Activated CD4-positive, alpha-beta T cell treated with anti-CD3 and anti-CD28 coated beads, Interleukin-2, amount 50 U/mL, for 24 hours (primary cell): Measurements from ENCODE around the gene HMOX2.

Source experiments
- DNase-seq, 2 donors: peaks; one replicate each; pipeline ENCODE4 v3.0.0-alpha.2; 2020; ENCODE audit warnings: low read depth in 1 of 2, low spot score in 1 of 2

The HMOX2 gene

DNA sequence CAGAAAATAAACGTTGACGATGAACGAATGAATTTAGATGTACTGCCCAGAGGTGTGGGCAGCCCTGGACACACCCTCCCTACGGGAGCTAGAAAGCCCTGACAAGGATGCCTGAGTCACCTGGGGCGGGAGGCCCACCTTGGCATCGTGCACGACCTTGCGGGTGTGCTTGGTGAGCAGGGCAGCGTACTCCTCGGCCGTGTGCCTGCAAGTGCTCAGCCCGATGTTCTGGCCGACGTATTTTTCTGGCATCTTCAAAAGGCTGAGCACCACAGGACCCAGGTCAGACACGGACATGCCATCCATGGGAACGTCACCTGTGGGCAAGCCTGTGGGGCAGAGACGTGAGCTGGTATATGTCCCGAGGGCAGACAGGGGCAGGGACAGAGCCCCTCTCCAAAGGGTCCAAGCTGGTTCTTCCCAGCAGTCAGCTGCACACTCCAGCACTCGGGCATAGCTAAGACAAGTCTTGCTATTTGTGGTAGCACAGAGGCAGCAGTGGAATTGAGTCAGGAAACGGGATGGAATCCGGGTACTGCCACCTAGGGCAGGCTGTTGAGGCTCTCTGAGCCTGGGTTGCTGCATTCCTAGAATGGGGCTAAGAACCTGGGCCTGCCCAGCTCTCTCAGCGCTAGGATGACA, 12.6 kb upstream of the HMOX2 start:
- no peak for DNase-seq

DNA sequence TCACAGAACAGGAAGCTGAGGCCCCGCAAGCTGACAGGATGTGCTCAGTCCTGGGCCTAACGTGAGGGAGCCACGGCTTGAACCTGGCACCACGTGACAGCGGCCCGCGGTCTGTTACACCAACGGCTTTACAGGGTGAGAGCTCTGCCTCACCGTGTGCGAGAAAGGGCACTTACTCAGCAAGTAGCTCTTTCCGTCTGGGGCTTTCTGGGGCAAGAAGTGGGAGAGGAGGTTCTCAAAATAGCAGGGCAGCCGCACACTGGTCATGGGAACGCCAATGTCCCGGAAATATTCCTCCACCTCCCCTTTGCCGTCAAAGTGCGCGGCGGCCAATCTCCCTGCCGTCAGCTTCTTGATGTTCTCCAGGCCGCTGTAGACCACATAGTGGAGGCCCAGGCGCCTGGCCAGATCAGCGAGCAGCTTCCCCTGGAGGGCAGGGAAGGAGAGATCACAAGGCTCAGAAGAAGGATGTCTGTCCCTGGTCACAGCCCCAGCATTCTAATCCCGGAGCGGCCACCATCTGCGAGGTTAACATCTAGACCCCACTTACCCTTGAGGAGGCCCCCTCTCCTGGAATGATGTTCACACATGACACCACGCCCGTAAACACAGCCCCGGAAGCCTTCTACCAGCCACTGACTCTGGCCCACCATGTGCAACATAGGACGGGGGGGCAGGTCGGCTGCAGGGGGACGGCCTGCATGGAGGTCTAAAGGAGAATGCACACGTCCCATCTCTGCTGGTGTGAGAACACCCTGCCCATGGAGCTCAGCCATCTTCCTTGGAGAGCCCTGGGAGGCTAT, 10.0 kb upstream of the HMOX2 start:
- DNase-seq, result peak in 1 of 2 donors; percentile 21

DNA sequence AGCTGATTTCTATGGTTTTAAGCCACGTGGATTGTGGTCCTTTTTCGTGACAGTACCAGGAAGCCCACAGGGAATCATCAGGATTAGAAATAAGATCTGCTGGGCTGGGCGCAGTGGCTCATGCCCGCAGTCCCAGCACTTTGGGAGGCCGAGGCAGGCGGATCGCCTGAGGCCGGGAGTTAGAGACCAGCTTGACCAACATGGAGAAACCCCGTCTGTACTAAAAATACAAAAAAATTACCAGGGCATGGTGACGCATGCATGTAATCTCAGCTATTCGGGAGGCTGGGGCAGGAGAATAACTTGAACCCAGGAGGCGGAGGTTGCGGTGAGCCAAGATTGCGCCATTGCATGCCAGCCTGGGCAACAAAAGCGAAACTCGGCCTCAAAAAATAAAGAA, 8.3 kb upstream of the HMOX2 start:
- DNase-seq, result no peak

DNA sequence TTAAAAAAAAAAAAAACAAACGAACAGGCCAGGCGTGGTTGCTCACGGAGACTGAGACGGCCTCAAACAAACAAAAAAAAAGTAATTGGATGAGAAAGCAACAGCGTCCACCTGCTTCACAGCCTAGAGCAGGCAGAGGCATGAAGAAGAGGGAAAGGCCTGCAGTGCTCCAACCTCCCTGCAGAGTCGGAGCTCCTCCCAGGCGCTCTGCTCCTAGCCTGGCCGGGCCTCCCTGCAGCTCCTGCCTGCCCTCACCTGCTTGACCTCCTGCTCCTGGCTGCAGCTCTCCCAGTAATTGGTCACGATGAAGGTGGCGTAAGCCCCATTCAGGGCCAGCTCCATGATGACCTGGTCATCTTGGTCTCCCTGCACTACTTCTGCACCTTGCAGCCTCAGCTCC, 7.2 kb upstream of the HMOX2 start:
- DNase-seq, result no peak

DNA sequence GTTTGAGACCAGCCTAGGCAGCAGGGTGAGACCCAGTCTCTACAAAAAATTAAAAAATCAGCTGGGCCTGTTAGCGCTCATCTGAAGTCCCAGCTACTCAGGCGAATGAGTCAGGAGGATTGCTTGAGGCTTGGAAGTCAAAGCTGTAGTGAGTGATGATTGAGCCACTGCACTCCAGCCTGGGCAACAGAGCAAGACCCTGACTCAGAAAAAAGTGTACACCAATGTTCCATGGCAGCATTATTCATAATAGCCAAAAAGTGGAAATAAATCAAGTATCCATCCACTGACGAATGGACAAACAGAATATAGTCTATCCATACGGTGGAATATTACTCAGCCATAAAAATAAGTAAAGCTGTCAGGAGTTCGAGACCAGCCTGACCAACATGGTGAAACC, 4.3 kb upstream of the HMOX2 start:
- DNase-seq, result no peak

DNA sequence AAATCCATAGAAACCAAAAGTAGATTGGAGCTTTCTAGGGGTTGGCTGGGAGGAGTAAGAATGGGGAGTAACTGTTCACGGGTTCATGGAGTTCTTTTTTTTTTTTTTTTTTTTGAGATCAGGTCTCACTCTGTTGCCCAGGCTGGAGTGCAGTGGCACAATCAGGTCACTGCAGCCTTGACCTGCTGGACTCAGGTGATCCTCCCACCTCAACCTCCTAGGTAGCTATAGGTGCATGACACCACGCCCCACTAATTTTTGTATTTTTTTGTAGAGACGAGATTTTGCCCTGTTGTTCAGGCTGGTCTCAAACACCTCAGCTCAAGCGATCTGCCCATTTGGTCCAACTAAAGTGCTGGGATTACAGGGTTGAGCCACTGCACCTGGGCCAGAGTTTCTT, 3.3 kb upstream of the HMOX2 start:
- DNase-seq, result no peak

DNA sequence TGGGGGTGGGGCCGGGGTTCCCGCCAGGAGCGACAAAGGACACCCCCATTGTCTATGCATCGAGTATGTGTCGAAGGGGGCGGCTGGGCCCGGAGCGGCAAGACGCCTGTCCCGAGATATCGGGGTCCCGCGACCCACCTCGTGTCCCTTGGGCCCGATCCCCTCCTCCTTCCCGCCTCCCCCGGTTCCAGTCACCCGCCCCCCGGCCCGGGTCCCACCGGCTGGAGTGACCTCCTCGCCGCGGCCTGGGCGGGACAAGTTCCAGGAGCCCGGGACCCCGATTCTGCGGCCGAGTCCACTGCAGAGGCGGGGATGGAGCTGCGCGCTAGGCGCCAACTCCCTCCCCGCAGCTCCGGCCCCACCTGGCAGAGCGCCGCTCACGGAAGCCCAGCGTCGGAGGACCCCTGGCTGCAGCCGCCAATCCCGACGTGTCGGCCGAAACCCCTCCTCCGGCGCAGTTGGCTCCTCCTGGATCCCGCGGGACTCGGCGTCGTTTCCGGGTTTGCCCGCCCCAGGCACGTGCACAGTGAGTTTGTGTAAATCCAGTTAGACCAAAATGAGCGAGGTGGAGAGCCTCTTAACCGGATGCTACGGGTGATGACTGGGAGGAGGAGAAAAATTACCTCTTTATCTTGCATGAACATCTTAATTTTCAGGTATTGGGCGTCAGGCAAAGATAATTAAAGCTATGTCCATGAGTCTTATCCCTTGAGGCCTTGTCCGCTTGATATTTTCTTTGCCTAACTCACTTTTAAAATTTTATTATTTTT, 1.8 kb upstream of the HMOX2 start, which contains the start of gene NMRAL1:
TSS of gene NMRAL1 (minus strand) at position 434 of the 770 bp plus-strand sequence. CDS start 493 bp downstream, outside the sequence.
- DNase-seq, result peak; percentile 63 to 84

DNA sequence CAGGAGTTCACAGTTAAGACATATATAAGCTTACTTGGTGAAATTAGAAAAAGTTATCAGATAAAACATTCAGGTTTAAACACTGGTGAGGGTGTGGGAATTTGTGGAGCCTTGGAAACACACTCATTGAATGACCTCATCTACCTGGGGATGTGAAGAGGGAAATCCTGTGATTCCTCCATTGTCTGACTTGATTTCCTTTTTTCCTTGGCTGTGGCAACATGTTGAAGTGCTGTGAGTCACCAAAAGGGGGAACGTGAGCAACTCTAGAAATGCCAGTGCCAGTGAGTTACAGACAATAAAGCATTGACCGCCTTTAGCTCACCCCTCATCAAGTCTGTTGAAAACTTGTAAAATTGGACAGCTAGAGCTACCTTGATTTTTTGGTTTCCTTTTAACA, 1.8 kb downstream of the HMOX2 start:
- no peak for DNase-seq

DNA sequence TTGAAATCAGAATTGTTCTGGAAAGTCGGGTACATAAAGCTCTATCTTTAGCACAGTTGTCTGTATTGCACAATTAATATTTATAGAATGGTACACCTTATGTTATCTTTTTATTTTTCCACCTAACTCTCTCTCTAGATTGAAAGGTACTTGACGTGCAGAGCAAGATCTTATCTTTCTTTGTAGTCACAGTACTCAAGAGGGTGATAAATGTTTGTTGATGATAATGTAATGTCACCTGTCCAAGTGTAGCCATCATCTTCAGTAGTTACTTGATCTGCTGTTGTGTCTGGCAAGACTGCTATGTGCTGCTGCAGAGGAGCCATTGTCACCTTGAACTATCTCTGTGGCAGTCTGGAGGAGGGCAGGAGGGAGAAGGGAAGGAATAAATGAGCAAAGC, 5.3 kb downstream of the HMOX2 start:
- no peak for DNase-seq

DNA sequence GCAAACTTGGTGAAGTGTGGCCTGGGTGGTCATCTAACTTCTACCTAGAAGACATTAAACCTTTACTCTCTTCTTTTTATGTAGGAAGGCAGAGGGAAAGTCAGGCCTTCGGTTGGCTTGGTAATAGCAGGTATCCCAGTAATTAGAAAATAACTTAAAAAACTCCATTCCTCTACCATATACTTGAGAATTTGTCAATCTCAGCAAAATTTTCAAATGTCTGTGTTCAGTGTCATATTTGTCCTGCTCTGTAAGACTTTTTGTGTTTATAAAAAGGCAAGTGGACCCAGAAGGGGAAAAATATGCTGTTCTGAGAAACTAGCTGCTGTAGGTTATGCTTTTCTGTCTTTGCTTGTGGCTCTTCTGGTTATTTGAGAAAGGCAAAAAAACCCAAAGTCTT, 5.8 kb downstream of the HMOX2 start:
- no peak for DNase-seq

DNA sequence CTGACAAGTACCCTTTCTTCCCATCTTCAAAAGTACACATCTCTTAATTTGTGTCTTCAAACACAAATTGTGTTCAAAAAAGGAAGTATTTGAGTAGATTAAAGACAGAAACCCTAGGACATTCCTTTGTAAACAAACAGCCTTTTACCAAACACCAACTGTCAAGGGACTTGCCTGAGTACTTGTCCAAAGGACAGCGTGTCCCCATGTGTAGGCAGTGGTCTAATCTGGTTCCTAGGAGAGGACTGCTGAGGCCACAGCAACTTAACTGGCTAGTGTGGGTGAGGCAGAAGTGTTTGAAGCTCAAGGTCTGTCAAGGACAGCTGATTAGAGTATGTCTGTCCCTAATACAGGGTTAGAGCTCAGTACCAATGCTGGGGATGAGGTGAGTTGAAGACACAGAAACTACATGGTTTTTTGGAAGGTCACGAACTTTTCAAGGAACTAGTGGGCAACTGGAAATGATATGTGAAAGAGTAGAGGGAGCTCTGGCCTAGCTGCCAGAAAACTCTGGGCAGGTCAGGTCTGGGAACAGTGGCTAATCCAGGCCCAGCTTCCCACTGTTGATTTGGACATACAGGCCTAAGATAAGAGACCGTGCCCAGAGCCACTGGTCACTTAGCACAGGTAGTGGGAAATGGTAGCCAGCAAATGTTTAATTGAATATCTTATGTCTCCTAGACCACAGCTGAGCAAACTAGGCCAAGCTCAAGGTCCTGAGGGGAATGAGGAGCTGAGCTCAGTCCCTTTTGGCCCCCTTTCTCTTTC, 10.1 kb downstream of the HMOX2 start:
- no peak for DNase-seq

DNA sequence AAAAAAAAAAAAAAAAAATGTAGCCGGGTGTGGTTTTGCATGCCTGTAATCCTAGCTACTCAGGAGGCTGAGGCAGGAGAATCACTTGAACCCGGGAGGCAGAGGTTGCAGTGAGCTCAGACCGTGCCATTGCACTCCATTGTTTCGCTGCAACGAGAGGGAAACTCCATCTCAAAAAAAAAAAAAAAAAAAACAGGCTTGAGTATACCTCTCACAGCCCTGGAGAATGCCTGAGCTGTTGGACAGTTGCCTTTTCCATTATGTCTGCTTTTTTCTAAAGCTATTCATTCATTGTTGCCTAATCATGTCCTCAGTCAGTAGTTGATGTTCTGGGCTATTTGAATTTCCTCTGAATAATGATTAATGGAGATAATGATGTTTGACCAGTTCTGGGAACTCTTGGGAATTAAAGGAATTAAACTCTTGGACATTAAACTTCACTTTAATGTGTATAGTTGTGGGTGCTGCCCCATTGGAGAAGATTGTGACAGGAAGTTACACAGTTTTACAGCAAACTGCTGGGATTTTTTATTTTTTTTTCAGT, 11.8 kb downstream of the HMOX2 start:
- no peak for DNase-seq

DNA sequence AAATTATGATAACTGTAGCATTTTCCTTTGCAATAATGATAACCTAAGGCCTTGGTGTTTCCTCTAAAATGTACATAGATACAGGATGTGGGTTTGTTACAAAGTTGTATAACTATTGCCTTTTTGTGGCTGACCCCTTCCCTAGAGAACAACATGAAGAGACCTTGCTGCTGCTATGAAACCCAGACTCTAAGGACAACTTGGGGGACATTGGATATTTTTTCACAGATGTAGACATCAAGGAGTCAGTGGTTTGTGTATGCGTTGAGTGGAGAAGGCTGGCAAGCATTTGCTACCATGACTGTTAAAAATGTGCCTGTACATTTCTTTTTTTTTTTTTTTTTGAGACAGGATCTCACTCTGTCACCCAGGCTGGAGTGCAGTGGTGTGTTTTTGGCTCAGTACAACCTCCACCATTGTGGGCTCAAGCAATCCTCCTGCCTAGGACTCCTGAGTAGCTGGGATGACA, 12.3 kb downstream of the HMOX2 start:
- DNase-seq, result no peak

DNA sequence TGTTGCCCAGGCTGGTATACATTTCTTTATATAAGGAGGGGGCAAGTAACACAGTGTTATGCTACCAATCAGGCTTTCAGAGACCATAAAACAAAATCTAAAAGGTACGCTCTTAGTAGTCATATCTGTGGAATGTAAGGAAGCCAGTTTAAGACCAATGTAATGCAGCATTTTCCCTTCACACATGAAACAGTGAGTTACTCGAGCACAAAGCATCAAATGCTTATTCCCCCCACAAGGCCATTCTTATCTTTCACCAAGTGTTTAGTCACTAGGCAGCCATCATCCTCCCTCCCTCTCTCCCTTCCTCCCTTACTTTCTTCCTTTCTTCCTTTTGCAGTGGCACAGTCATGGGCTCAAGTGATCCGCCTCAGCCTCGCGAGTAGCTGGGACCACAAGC, 12.8 kb downstream of the HMOX2 start:
- DNase-seq, result no peak

DNA sequence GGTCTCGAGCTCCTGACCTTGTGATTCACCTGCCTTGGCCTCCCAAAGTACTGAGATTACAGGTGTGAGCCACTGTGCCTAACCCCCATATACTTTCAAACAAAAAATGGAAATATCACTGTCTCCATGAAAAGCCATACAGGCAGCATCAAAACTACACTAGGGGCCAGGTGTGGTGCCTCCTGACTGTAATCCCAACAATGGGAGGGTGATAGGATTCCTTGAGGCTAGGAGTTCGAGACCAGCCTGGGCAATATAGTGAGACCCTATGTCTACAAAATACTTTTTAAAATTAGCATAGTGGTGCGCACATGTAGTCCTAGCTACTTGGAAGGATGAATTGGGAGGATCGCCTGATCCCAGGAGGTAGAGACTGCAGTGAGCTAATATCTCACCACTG, 15.7 kb downstream of the HMOX2 start:
- DNase-seq, result no peak

DNA sequence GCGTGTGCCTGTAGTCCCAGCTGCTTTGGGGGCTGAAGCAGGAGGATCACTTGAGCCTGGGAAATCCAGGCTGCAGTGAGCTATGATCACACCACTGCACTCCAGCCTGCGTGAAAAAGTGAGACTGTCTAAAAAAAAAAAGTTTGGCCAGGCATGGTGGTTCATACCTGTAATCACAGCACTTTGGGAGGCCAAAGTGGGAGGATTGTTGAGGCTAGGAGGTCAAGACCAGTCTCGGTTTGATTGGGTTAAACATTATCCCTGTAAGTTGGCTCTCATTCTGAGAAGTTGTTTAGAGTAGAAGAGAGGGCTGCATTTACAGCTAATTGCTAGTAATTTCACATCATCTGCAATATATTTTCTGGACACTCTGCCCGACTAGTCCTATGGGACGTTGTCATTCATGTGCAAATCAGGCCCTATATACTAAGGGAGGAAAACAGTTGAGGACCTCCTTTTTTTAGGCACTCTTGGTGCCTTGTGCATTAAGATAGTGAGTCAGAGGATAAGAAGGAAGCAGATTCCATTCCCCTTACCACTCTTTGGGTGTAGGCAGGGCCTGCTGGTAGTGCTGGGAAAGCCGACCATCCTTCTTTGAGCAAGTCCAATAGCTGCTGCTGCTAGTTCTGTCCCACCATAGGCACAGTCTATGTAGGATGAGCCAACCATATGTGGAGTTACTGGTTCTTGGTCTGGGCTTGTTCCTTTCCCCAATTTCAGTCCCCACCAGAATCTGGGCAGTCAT, 18.7 kb downstream of the HMOX2 start:
- no peak for DNase-seq

DNA sequence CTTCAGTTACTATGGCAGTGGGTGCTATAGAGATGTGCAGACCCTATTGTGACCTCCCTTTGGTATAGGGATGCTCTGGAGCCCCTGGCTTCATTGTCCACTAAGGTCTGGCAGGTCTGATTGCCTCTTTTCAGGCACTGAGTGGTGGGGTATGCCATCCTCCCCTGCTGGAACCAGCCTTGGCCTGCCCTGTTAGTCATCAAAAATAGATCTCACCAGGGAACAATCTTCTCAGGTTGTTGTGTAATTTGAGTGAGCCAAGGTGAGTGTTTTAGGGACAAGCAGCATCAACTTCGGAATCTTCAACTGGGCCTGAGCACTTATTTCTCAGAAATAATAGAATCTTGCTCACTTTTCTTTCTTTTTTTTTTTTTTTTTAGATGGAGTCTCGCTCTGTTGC, 19.6 kb downstream of the HMOX2 start:
- DNase-seq, result no peak

DNA sequence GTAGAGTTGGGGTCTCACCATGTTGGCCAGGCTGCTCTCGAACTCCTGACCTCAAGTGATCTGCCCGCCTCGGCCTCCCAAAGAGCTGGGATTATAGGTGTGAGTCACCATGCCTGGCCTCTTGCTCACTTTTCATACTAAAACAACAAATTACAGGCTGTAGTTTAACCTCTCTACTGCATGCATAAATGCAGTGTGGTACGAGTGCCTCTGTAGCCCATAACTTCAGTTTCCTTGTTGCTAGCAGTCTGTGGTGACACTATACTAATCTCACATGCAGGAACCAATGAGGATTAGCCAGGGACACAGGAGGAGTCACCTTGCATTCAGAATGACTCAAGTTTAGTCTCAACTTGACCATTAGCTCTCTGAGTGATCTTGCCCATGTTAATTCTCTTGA, 20.1 kb downstream of the HMOX2 start:
- no peak for DNase-seq

DNA sequence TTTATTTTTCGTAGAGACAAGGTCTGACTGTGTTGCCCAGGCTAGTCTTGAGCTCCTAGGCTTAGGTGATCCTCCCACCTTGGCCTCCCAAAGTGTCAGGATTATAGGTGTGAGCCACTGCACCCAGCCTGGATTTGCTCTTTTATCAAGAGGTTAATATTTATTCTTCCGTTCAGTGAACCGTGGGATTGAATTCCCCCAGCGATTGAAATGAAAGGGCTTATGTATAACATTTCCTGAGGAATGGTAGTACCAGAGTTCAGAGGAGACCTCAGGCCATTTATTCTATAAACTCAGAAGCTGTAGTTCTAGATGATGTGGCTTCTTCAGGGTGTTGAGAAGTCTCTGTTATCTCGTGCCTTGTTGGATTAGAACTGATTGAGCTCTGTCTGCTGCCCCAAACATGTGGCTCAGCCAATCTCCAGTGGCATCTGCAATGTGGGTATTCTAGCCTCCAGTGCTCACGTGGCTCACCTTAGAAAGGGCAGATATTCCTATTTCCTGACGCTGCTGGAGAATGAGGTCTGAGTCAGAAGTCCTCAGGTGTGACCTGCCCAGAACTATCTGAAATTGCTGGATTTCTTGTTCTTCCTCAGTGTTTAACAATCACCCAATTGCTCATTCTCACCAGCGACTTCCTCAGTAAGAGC, 22.5 kb downstream of the HMOX2 start:
- DNase-seq, result no peak

DNA sequence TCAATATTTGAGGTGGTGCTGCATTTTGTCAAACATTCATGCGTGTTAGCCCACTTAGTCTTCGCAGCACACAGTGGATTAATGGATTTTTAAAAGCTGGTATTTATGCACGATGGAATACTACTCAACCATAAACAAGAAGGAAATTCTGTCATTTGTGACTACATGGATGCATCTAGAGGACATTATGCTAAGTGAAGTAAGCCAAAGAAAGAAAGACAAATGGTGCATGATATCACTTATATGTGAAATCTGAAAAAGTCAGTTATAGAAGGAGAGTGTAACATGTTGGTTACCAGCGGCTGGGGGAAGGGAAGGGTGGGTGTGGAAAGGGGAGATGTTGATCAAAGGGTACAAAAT, 23.0 kb downstream of the HMOX2 start:
- DNase-seq, result no peak
